ENCODE data around the gene KANSL2. TPM values are rescaled to one million over a fixed set of nuclear protein-coding genes. Genes with fewer than 3 reads are reported as not detected.

Gene KANSL2
- total RNA-seq, result 43.1 and 51.4 TPM in 2 replicates

GRCh38 chr12:48681710-48682532 is at the start of gene KANSL2:
Gene KANSL2, minus strand, starts transcription at chr12:48682238. Its CDS starts 606 bp downstream, at chr12:48681632.

DNA sequence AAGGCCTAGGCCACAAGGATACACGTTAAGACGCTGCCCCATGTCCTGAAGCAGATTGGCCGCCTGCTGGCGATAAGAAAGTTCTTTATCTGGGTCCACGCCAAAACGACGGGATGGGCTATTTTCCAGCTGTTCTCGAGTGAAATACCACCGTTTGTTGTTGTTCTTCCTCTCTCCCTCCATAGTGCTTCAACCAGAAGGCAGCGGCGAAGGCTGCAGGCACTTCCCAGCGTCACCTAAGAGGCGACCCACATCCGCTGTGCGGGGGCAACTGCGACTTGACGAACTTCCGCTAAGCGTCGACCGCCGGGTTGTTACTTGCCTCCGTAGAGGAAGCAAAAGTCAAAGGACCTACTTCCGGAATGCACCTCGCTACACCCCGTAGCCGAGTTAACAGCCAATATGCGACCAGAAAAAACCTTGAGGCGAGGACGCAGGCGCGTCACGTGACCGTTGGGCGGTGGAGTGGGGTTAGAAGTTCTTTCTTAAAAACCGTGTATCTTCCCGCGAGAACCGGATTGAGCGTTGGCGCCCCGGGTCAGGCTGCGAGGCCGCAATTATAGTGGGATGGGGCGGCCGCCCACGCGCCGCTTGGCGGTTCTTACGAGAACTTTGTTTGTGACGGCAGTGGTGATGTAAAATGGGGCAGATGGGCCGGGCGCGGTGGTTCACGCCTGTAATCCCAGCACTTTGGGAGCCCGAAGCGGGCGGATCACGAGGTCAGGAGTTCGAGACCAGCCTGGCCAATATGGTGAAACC is 34.6 kb upstream of the KANSL2 start, which contains the start of gene CCNT1:
Gene CCNT1, minus strand, starts transcription at position 215 of the 759 bp plus-strand sequence. Its CDS starts 32 bp downstream, at position 183.

Small RNA genes lying within 50 kb of the gene (small RNA-seq; reads per million reads assigned to genes)
- not detected for gene MIR1291
- gene SNORA2A, result 3,347 reads per million, percentile 100 among the genes with 10 or more reads in this experiment
- gene SNORA2B, result 120 reads per million, percentile 98 among the genes with 10 or more reads in this experiment
- 14.0 reads per million, percentile 96 among the genes with 10 or more reads in this experiment for gene SNORA2C

Other genes starting within 250 kb of the KANSL2 start
- not detected in 2 replicates for gene ANP32D, start 209.7 kb downstream of the KANSL2 start, total RNA-seq
- gene C12orf54, start 199.7 kb downstream of the KANSL2 start, total RNA-seq, result not detected in 2 replicates
- gene OR8S1, start 156.6 kb downstream of the KANSL2 start, total RNA-seq, result not detected in 2 replicates
- gene LALBA, start 112.2 kb downstream of the KANSL2 start, total RNA-seq, result not detected in 2 replicates
- gene CCNT1, start 34.5 kb upstream of the KANSL2 start, total RNA-seq, result 31.0 and 36.5 TPM in 2 replicates
- 21.3 and 32.6 TPM in 2 replicates for gene ADCY6, start 106.9 kb upstream of the KANSL2 start, total RNA-seq
- 22.0 and 23.9 TPM in 2 replicates for gene CACNB3, start 136.3 kb upstream of the KANSL2 start, total RNA-seq
- 56.7 and 80.9 TPM in 2 replicates for gene DDX23, start 169.9 kb upstream of the KANSL2 start, total RNA-seq
- gene RND1, start 183.6 kb upstream of the KANSL2 start, total RNA-seq, result not detected in 2 replicates
- gene FKBP11, start 243.3 kb upstream of the KANSL2 start, total RNA-seq, result 34.1 and 47.1 TPM in 2 replicates